ENCODE measurements around the gene ZNF454.

GRCh38 chr5:178982941-178983340 lies 41.9 kb downstream of the ZNF454 start:
- no peak for TF ChIP-seq POLR2AphosphoS5 (IDR thresholded peaks at IDR 0.05; ENCODE audit: low read depth, low read length)
- TF ChIP-seq TAF1 (IDR thresholded peaks at IDR 0.05; ENCODE audit: borderline replicate concordance, insufficient read depth, low read length), result no peak
- TF ChIP-seq REST (IDR thresholded peaks at IDR 0.05; ENCODE audit: insufficient read depth in 1 of 2, low read depth in 2 of 2, low read length in 2 of 2), result no peak
- TF ChIP-seq FOXP2 (optimal IDR thresholded peaks at IDR 0.05; ENCODE audit: borderline replicate concordance, extremely low read depth, extremely low read length, insufficient read depth), result no peak

Measured in PFSK-1 (cell line).